Measurements from ENCODE around the gene FLNC.

FLNC gene

DNA sequence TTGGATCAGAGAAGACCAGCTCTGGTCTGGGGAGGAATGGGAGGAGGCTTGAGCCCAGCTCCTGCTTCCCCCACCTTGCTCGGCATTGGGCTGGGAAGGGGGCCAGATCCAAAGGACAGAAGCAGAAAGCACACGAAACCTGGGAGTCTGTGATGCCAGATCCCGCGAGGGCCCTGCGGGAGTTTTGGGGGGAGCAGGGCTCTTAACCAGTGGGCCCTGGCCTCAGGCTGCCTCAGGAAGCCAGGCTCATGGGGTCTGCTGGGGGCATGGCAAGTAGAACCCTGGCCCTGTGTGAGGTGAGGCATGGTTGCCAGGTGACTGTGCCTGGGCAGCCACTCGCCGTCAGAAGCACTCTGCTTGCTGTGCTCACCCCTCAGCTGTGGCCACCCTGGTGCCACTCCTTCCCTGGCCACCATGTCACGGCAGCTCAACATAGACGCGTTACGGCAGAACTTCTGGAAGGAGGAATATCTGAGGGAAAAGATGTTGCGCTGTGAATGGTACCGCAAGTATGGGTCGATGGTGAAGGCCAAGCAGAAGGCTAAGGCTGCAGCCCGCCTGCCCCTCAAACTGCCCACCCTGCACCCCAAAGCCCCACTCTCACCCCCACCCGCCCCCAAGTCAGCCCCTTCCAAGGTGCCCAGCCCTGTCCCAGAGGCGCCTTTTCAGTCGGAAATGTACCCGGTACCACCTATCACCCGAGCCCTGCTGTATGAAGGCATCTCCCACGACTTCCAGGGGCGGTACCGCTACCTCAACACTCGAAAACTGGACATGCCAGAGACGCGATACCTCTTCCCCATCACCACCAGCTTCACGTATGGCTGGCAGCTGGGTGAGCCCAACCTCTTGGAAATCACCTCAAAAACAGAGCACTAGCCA is 36.0 kb downstream of the FLNC start:
- DNase-seq, result no peak

DNA sequence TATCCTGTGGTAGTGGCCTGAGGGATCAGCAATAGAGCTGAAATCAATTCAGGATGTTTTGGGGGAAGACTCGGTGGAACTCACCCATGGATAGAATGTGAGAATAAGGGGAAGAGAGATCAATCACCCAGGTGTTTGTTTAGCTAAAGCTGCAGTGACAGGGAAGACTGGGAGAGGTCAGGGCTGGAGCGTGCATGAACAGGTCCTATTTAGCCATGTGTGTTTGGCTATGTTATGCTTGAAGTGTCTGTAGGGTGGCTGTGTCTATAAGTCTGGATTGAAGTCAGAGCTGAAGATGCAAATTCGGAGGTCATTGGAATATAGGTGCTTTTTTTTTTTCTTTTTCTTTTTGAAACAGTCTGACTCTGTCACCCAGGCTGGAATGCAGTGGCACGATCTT is 37.0 kb downstream of the FLNC start:
- DNase-seq, result no peak

DNA sequence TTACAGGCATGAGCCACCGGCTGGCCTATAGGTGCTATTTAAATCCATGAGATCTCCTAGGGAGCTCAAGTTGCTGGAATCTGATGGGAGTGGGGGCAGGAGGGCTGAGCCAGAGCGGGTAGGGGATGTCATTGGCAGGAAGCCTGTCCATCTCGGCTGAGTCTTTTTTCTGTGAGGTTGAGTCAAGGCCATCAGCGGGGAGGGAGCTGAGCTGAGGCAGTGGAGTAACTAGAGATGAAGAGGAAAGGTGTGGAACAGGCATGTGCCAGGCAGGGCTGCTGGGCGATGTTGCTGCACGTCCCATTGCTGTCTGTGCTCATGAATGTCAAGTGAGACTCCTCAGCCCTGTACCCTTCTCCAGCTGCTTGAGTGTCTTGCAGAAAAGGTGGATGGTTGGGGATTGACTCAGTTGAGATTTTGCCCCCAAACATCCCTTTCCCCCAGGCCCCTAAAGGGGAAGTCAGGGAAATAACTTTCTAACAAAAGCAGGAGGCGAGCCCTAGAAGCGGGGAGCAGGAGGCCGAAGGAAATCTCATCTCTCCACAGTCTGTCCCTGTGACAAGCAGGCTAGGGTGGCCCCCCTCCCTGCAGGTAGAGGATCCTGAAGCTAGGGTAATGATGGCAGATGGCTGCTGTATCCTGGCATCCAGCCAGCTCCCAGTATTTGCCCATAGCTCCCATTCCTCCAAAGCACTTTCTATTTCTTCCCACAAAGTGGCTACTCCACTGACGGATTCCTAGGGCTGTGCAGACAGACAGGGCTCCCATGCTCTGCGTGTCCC is 37.8 kb downstream of the FLNC start:
- DNase-seq, result peak; percentile 41

DNA sequence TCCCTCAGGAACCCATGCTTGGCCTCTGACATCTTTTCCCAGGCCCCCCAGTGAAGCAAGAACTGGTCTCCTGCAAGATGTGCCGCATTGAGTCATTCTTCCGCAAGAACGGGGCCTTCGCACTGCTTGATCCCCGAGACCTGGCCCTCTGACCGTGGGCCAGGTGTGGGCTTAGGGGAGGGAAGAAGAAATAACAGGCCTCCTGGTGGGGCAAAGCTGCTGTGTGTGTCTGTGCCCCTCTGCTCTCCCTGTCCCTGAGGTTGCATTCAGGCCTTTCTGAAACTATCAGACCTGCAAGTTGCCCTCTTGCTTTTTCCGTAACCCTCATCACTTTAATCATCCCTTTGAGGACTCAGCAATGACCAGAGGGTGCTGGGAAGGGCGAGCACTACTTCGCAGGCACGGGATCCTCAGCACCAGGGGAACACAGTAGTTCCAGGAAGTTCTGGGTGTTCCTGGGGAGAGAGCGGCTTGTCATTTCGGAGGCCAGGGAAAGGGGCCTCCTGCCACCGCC is 38.5 kb downstream of the FLNC start:
- no peak for DNase-seq

DNA sequence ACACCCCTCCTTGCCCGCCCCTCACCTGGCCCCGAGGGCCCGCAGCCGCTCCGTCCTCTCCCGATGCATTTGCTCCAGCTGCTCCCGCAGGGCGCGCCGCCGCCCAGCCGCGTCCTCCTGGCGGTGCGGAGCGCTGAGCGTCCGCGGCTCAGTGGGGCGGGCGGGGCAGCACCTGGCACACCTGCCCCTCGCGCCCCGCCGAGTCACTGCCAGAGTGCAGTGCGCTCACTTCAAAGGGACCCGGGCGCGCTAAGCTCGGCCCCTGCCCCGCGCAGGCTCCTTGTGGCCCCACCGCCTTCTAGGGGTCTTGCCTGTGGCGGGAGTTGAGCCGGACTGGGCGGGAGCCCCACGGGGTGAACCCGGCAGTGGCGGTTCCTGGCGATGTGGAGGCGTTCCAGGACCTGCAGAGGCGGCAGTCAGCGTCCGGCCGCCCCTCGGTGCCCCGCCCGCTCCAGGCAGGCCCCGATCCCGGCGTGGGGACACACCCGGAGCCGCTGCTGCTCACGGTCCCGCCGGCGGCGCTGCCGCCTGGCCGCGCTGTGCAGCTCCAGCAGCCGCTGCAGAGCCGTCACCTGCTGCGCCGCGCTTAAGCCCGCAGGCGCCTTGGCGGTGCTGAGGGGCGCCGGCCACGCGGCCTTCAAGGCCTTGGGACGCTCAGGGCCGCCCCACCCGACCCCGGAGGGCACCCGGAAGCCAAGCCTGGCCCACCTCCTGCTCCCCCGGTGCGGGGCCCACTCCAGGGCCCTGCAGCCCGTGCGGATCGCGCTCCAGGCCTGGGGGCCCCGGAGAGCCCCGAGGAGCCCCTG is 39.1 kb downstream of the FLNC start:
- DNase-seq, result peak; percentile 23

DNA sequence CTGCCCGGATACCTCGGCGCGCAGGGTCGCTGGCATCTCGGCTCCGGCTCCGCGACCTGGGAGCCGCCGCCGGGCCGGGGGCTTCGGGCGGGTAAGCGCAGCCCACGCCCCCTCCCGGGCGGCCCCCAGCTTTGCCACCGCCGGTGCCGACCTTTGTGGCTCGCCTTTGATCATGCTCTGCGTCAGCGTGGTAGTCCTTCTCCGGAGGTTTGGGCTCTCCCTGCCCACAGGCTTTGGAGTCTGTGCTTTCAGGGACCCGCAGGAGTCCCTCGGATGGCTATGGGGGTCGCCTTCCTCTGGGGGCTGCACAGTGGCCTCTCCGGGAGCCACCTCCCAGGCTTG is 39.7 kb downstream of the FLNC start:
- DNase-seq, result no peak

DNA sequence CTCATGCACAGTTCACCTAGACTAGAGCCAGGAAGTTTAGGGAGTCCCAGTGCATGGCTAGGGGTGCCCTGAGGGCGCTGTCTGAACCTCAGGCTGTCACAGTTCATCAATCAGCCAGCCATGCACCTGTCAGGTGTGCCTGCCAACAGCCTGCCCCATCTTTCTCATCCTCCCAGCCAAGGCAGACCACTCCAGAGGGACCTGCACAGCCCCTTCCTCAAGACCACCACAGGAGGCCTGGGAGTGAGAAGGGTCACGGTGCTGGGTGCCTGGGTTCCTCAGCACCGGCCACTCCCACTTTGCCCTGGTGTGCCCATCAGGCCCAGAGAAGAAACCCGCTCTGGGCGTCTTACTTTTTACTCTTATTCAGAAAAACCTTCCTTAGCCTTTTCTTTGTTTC is 40.8 kb downstream of the FLNC start:
- DNase-seq, result no peak

DNA sequence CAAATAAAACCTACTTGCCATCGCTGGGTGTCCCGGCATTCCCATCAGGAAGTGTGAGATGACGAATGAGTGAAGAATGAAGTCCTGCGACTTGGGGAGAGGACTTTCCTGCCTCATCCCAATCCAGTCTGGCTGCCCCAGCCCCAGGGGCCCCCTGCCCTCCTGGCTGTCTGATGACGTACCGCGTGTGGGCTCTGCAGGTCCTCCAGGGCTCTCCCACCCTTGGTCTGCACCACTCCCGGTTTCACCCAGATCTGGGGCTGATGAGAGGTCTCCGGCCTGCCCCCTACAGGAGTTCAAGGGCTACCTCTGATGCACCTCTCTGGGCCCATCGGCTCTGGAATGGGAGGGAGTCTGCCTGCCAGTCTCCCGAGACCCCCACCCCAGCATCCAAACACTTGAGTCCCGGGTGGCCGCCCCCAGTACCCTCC is 42.2 kb downstream of the FLNC start:
- no peak for DNase-seq

DNA sequence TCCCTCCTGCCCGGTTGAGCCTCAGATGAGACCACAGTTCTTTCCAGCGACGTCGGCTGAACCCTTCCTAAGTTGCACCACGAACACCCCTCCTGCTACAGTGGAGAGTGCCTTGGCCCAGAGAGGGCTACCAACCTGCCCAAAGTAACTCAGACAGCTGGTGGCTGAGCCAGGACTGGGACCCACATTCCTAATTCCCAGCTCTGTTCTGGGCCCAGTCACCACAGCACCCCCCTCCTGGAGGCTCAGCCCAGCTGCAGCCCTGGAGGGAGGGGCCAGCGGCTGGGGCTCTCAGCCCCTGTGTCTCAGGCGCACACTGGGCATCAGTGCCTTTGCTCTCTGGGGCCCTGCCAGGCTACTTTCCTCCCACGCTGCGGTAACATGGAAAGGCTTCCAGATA is 43.0 kb downstream of the FLNC start:
- DNase-seq, result no peak

DNA sequence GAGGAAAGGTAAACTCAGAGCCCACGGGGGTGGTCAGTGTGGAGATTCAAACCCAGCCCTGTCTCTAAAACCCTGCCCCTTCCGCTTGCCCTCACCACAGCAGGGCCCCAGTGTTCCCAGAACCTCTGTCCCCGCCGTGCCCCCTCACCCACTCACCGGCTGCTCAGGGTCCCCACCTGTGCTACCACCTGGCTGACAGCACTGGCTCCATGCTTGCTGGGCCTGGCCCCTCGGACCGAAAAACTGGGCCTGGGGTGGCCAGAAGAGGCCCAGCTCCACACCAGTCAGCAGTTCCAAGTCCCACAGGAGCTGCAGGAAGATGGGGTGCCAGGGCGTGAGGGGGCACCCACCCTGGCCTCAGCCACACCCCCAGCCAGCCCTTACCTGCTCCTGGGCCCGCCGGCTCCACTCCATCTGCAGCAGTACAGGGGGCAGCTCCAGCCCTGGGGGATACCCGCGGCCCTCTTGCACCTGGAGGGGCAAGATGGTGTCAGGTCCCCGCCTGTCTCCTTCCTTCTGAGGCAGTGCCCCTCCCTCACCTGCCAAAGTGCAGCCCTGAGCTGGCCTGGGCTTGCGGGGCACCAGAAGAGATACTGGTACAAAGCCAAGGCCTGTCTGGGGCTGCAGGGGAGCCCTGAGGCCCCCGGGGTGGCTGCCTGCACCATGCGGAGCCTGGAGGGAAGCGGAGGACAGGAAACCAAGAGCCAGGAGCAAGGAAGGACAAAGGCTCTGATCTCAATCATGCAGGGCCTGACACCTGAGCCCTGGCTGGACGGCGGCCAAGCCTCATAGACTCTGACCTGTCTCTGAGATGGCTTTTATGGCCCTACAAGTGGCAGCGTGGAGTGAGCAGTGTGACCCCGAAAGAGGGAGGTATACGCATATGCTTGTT is 44.2 kb downstream of the FLNC start:
- no peak for DNase-seq

DNA sequence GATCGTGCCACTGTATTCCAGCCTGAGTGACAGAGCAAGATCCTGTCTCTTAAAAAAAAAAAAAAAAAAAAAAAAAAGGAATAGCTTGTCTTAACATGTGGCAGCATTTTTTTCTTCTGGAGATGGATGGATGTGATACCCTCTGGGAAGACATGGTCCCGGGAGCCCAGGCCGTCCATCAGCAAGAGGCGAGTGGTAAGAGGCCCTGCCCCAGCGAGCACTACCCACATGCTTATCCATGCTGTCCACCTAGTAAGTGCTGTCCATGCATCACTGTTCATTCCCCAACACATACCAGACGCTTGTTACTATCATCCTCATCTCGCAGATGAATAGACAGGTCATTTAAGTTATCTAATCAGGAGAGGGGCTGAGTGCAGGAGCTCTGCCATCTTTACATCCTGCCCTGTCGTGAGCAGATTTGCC is 45.3 kb downstream of the FLNC start:
- DNase-seq, result no peak

DNA sequence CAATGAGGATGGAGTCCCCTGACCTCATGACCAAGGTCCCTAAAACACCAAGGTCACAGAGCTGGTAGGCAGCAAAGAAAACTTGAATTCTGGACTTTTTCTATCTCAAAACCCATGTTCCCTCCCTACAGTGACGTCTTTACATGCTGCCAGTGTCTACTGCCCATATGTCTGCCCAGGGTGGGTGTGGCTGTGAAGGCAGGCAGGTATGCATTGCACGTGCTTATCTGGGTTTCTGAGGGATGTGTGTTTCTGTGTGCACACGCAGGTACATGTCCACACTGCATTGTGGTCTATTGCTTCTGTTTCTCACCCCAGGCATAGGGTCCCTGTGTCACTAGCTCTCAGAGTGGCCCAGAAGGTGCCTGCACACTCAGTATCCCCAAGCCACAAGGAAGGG is 45.9 kb downstream of the FLNC start:
- no peak for DNase-seq

DNA sequence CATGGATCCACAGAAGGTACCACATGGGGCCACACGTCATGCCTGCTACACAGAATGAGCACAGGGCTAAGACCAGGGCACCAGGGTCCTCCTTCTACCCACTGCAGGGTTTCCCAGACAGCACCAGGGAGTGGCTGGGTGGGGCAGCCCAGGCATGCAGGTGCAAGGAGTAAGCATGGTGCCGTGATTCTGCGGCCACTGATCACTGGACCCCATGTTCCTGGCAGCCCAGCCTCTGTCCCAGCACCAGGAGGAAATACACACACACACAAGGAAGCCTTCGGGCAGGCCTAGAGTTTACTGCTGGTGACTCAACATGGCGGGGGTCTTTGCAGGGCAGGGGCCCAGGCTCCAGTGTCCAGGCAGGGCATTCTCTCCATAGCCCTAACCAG is 46.4 kb downstream of the FLNC start:
- DNase-seq, result no peak

DNA sequence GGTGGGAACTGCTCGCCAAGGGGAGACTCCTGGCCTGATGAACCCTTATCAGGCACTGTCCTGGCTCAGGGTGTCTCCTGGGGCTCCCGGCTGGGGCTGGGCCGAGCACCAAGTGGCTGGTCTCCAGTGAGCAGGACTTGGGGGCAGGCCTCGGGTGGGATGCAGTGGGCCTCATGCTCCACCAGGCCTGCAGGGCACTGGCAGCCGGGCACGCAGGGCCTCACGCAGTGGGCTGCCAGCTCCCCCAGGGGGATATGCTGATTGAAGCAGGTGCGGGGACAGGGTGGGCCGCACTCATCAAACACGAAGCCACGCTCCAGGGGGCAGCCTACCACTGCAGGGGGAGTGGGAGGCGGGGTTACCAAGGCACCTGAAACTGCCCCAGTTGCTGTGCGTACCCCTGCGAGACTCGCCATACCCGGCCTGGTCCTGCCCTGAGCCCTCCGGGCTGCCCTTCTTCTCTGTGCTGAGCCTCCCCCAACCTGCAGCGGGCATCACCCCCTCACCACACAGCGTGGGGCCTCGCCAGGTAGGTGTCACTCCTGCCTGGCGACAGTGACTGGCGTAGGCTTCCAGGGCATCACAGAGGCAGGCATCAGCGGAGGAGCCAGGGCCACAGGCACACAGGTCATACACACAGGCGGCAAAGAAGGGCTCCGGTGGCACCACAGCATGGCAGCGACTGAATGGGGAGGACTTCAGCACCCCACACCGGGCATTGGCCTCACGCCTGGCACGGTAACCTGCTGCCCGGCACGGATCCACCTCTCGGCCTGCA is 47.0 kb downstream of the FLNC start:
- no peak for DNase-seq

DNA sequence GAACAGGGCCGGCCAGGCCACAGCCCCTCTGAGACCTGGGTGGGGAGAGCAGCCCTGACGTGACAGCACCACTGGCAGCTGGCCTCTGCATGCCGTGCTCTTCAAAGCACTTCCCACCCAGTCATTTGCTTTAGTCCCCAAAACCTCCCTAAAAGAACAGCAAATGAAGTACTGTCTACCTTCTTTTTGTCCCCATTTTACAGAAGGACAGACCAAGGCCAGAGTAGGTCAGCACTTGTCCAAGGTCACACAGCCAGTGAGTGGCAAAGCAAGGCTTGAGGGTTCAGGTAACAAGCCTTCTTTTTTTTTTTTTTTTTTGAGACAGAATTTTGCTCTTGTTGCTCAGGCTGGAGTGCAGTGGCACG is 47.5 kb downstream of the FLNC start:
- DNase-seq, result no peak

DNA sequence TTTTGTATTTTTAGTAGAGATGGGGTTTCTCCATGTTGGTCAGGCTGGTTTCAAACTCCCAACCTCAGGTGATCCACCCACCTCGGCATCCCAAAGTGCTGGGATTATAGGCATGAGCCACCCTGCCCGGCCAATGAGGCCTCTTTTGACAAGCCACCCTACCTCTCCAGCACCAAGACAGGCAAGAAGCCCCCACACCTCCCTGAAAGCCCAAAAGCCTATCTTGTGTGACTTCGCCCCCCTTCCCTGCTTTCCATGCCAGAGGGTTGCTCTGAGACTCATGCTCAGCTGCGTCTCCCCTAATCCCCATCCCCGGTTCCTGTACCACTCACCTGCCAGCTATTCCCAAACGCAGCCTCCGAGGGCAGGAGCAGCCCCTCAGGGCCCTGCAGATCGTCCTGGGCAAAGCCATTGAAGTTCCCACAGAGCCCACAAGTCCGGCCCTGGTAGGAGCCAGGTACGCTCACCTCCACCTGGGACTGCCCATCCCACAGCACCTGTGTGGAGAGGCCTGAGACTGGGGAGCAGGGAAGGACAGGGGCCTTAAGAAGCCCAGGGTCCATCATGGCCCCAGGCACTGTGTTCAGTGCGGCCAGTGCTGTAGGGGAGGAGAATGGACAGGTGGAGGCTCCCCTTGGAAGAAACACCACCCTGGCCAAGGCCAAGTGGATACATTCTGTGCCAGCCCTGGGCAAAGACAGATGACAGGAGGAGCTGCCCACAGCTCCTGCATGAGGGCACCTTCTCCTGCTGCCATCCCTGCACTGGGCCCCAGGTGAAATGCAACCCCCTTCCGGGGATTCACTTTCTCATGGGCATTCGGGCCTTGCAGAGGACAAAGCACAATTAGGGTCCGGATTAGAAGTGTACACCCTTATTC is 48.3 kb downstream of the FLNC start:
- no peak for DNase-seq

DNA sequence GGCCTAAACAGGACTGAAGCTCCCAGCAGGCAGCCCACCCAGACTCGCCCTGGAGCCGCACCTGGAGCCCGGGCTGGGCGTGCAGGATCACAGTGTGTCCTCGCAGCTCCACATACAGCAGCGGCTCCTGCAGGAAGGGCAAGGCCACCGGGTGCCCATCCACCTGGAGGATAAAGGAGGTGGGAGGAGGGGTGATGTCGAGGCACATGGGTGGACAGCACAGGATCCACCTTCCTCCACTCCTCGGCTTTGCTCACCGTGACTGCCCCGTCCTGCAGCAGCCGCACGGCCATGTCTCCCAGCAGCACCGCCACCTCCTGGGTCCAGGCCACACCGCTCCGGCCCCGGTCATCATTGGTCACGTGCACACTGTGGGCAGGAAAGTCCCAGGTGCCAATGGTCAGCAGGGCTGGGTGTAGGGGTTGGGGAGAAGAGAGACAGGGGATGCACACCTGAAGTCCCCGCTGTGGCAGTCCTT is 49.3 kb downstream of the FLNC start:
- no peak for DNase-seq

DNA sequence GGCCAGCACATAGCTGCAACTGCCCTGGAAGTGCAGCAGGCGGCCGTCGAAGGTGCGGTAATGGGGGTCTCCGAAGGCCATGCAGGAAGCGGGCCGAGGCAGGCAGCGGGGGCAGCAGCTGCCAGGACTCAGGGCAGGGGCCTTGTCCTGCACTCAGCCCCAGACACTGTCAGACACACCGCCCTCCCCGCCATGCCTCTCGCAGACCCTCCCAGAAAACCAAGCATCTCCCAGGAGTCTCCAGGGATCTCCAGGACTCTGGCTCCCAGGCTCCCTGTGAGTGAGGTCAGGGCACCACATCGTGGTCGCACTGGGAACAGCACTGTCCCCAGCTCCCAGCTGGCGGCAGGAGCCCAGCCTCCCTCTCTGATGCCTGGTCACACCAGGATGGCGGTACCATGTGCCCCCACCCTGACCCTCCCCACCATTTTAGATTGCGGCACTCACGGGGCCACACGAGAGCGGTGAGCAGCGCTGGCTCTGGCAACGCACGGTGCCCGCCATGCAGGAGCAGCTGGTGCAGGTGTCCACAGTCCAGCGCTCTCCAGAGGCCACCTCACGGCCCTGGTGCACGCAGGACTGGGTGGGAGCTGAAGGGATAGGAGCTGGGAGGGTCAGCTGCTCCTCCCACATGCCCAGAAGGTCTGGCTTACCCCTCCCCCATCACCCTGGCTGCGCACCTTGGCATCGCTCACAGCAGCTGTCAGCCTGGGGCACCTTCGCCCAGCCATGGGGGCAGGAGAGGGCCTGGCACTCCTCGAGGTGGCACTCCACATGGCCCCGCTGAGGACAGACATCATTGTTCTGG is 49.9 kb downstream of the FLNC start:
- DNase-seq, result peak; percentile 64

All from fibroblast of skin of abdomen (primary cell).